OCI-LY1 (cell line): ENCODE data around the gene PODNL1.

Experiments used
- CTCF ChIP-seq: fragments of 200-600 bp; sonication (generic), shearing (Covaris generic); IDR thresholded peaks from 2 replicates; pipeline ENCODE4 v1.5.1; 2017; ENCODE audit warnings: mild to moderate bottlenecking, antibody characterized with exemption, low read length, moderate library complexity, mixed read lengths
- EZH2 ChIP-seq: fragments of 200-600 bp; sonication (generic), shearing (Covaris generic); IDR thresholded peaks from 2 replicates; pipeline ENCODE4 v1.8.0; 2017; ENCODE audit warnings: borderline replicate concordance, mixed run types, mild to moderate bottlenecking, antibody characterized with exemption, low read length, moderate library complexity, mixed read lengths

- TF ChIP-seq EZH2 = no peak
- no peak for TF ChIP-seq CTCF
These were observed 48.2 kb upstream of the PODNL1 start for GRCh38 chr19:13986348-13986904.
